ENCODE results near the gene IGFL2. TPM values are rescaled to one million over a fixed set of nuclear protein-coding genes. Genes with fewer than 3 reads are reported as not detected.

Gene IGFL2
- total and polyA plus RNA-seq, 2 donors from 2014 or later, result not detected

DNA sequence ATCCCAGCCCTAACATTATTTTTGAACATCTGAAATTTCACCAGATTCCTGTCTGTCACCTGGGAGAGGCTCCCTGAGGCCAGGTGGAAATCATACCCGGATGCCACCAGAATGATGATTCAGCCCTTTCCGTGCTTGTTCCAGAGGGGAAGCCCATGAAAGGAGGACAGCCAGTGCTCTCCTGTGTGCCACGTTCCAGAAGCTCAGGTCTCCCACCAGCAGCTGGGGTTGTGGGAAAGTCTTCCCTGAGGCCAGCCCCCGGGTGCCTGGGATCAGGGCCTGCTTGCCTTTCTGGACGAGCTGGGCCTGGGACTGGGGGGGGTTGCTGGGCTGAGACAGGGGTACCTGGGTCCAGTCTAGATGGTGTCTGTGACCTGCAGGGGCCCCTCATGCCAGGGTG lies 56.0 kb downstream of the IGFL2 start:
- FAIRE-seq (no peak), DNase-seq (no peak)
- H3K9me3 ChIP-seq (ENCODE audit: control insufficient read depth in 2 of 3, insufficient read depth in 1 of 3, low read length in 3 of 3), result no peaks in the 10 kb centered on the region
- no peaks in the 10 kb centered on the region for H3K27me3 ChIP-seq (ENCODE audit: control insufficient read depth, insufficient read depth, low read length)
- no peaks in the 10 kb centered on the region for H3K36me3 ChIP-seq (ENCODE audit: control insufficient read depth in 2 of 3, insufficient read depth in 3 of 3, low read length in 3 of 3)
- H3K4me3 ChIP-seq (ENCODE audit: low read length in 3 of 3), result no peak overlapping the region
- TF ChIP-seq, protein P1, sequence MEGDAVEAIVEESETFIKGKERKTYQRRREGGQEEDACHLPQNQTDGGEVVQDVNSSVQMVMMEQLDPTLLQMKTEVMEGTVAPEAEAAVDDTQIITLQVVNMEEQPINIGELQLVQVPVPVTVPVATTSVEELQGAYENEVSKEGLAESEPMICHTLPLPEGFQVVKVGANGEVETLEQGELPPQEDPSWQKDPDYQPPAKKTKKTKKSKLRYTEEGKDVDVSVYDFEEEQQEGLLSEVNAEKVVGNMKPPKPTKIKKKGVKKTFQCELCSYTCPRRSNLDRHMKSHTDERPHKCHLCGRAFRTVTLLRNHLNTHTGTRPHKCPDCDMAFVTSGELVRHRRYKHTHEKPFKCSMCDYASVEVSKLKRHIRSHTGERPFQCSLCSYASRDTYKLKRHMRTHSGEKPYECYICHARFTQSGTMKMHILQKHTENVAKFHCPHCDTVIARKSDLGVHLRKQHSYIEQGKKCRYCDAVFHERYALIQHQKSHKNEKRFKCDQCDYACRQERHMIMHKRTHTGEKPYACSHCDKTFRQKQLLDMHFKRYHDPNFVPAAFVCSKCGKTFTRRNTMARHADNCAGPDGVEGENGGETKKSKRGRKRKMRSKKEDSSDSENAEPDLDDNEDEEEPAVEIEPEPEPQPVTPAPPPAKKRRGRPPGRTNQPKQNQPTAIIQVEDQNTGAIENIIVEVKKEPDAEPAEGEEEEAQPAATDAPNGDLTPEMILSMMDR (IDR thresholded peaks at IDR 0.05; ENCODE audit: borderline replicate concordance, extremely low read depth, insufficient read depth), result no peak
- no peak overlapping the region for H3K9ac ChIP-seq (ENCODE audit: low read length in 3 of 3)
- intact Hi-C loops (cut with DNase I), result no loop called here
- H3K27ac ChIP-seq (ENCODE audit: low read depth in 2 of 2, low read length in 2 of 2), result no peak overlapping the region
- no peaks in the 10 kb centered on the region for H3K4me1 ChIP-seq (ENCODE audit: control insufficient read depth in 2 of 3, insufficient read depth in 2 of 3, low read depth in 1 of 3, low read length in 3 of 3)

DNA sequence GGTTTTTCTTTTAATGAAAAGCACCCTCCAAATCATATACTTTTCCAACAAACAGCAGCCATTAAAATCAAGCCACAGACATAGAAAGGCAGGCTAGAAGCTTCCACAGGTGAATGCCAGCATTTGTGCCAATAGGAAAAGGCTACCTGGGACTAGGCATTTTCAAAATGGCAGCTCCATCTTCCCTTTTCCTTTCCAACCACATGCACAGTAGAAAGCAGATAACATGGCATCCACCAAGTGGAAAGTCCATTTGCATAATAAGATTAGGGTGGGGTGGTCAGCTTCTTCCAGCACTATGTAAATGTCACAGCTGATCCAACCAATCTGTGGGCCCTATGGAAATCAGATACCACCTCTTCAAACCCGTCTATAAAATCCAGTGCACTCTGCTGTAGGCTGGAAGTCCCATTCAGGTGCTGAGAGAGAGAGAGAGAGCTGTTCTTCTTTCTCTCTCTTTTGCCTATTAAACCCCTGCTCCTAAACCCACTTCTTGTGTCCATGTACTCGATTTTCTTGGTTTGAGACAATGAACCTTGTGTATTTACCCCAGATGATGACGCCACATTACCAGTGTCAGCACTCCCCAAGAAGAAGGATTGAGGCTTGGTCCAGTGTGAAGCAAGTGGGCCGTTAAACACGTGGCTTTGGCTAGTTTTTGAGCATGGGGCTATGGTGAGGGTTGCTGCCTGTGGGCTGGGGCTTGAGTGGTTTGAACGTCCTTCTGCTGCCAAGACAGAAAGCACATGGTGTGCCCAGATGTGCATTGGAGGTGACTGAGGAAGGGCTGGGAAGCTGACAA lies 57.3 kb downstream of the IGFL2 start:
- FAIRE-seq, result no peak

DNA sequence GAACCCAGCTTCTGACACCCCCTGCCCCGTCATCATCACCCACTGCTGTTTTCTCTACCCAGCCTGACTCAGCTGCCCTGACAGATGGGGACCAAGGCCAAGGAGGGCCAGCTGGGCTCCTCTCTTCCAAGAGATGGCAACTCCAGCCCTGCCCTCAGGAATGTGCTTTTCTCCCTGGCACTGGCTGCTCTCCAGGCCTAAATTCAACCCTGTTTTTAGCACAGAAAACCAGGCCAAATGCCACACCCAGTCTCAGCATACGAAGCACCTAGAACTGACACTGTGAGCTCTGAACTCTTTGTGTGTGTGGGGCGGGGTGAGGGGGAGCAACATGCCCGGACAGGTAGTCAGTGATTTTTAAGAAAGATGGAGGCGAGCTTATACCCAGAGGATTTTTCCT lies 58.1 kb downstream of the IGFL2 start:
- FAIRE-seq, result no peak
- no peak overlapping the region for H3K4me3 ChIP-seq (ENCODE audit: low read length in 3 of 3)
- H3K9me3 ChIP-seq (ENCODE audit: control insufficient read depth in 2 of 3, insufficient read depth in 1 of 3, low read length in 3 of 3), result no peaks in the 10 kb centered on the region
- H3K27ac ChIP-seq (ENCODE audit: low read depth in 2 of 2, low read length in 2 of 2), result no peak overlapping the region
- intact Hi-C loops (cut with DNase I), result no loop called here
- H3K36me3 ChIP-seq (ENCODE audit: control insufficient read depth in 2 of 3, insufficient read depth in 3 of 3, low read length in 3 of 3), result no peaks in the 10 kb centered on the region
- TF ChIP-seq, protein P1 (IDR thresholded peaks at IDR 0.05; ENCODE audit: borderline replicate concordance, extremely low read depth, insufficient read depth), result no peak
- DNase-seq, result no peak
- H3K27me3 ChIP-seq (ENCODE audit: control insufficient read depth, insufficient read depth, low read length), result no peaks in the 10 kb centered on the region
- no peak overlapping the region for H3K9ac ChIP-seq (ENCODE audit: low read length in 3 of 3)
- H3K4me1 ChIP-seq (ENCODE audit: control insufficient read depth in 2 of 3, insufficient read depth in 2 of 3, low read depth in 1 of 3, low read length in 3 of 3), result no peaks in the 10 kb centered on the region

More for the DNA sequence above, 57.3 kb downstream of the IGFL2 start:
- Histone ChIP-seq H3K9me3 (ENCODE audit: control insufficient read depth in 2 of 3, insufficient read depth in 1 of 3, low read length in 3 of 3) (no peaks in the 10 kb centered on the region), H3K27ac (ENCODE audit: low read depth in 2 of 2, low read length in 2 of 2) (no peak overlapping the region), H3K27me3 (ENCODE audit: control insufficient read depth, insufficient read depth, low read length) (no peaks in the 10 kb centered on the region), H3K36me3 (ENCODE audit: control insufficient read depth in 2 of 3, insufficient read depth in 3 of 3, low read length in 3 of 3) (no peaks in the 10 kb centered on the region), H3K4me1 (ENCODE audit: control insufficient read depth in 2 of 3, insufficient read depth in 2 of 3, low read depth in 1 of 3, low read length in 3 of 3) (no peaks in the 10 kb centered on the region), H3K9ac (ENCODE audit: low read length in 3 of 3) (no peak overlapping the region), H3K4me3 (ENCODE audit: low read length in 3 of 3) (no peak overlapping the region)
- intact Hi-C loops (cut with DNase I), result no loop called here
- no peak for DNase-seq
- TF ChIP-seq, protein P1 (IDR thresholded peaks at IDR 0.05; ENCODE audit: borderline replicate concordance, extremely low read depth, insufficient read depth), result no peak

Measured in kidney (tissue), 14 donors.